Fibroblast of skin of left quadriceps (primary cell): Measurements from ENCODE around the gene RANBP17.

ENCODE experiments used
- DNase-seq, 2 experiments: peaks; one replicate each; pipeline ENCODE4 v3.0.0-alpha.2; 2013; ENCODE audit warnings: low read depth in 2 of 2

RANBP17 gene

DNA sequence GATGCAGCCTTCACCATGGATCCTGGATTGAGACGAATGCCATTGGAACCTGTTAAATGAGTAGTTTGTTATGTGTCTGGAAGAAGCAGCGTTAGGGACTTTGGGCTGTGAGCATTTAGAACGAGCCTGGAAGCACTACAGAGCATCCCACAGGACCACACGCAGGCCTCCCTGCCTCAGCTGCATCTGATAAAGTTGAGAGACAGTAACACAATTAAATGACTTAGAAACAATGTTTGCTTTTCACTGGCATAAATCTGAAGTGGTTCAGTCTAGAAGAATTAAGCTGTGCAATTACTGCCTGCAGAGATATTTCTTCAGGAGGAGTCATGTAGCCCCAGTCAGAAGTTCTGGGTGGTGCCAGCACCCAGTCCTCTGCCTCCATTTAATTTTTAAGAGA is 437.4 kb downstream of the RANBP17 start:
- DNase-seq: no peak

DNA sequence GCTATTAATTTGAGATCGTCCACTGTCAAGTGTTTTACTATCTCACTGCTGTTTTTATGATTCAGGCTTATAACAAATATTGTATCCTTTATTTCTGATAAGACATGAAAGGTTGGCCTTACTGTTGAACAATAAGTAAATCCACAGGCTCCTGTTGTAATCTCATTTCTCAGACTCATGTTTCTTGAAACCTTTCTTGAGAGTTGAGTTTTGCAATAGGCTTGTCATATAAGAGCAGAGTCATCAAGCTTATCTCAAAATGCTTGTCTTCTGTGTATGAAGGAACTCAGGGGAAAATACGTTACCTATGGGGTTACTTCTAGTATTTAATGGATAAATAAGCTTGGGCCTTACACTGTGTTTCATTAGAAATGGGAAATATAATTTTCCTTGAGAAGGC is 438.0 kb downstream of the RANBP17 start:
- DNase-seq: no peak

- no peak for DNase-seq
These were observed 438.5 kb downstream of the RANBP17 start for GRCh38 chr5:171300358-171300757.

- no peak for DNase-seq
These were observed 444.3 kb downstream of the RANBP17 start for GRCh38 chr5:171306166-171306565.

GRCh38 chr5:171306781-171307591 is 445.2 kb downstream of the RANBP17 start:
- no peak for DNase-seq

- DNase-seq: no peak
These were observed 446.1 kb downstream of the RANBP17 start for GRCh38 chr5:171307789-171308452.

DNA sequence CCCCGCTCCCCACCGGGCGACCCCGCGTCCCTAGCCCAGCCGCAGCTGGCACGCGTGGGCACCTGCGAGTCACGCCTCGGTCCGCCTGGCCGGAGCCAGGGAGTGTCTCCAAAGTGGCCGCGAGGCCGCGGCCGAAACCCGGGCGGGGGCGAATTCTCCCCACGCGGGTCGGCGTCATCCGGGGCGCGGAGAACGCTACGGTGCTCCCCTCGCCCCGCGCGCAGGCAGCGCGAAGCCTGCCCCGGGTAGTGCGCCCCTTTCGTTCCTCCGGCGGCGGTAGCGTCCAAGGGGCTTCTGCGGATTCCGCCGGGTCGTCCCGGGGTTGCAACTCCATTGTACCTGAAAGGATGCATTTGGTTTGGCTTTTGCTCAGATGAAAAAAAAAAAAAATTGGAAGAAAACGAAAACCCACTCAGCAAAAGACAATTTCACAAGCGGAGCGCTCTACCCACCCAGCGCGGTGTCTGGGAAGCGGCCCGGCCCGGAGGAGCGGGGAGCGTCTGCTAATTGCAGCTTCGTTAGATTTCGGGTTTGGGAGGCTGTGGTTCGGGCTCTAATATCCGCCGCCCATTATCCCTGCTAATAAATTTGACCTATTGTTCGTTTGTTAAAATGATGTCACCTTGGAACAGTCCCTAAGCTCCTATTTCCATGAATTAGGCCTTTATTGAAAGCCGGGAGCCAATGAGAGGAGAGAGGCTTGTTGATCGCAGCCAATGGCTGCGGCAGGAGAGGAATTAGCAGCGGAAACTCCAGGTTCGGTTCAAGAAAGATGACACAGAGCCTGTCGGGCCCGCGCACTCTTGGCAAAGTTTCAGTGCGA is 446.8 kb downstream of the RANBP17 start, which contains the start of gene TLX3:
Gene TLX3 (plus strand): TSS at position 796 of the 823 bp plus-strand sequence. CDS start 118 bp downstream, outside the sequence.
- no peak for DNase-seq

- DNase-seq: no peak
These were observed 447.7 kb downstream of the RANBP17 start for GRCh38 chr5:171309276-171310211.

- no peak for DNase-seq
These were observed 448.5 kb downstream of the RANBP17 start for GRCh38 chr5:171310212-171310818.

DNA sequence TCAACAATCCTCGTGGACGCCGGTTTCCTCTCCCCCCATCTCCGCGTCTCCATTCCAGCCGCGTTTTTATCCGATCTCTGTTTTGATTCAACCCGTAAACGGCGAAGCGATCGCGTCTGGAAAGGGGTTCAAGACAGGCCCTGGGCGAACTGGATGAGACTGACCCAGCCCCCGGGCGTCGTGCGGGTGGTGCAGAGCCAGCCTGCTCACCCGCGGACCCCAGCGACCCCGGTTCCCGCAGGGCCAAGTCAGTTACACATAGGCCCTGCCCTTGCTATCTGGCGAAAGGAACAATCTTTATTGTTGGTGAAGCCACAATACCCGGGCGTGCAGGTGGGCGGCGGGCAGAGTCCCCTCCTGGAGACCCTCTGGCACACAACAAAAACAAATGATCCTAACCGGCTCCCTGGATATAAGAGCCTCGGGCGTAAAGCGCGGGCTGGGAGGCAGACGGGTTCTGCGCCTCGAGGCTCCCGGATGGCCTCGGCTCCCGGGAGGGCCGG is 449.1 kb downstream of the RANBP17 start:
- no peak for DNase-seq

- DNase-seq: no peak
These were observed 449.7 kb downstream of the RANBP17 start for GRCh38 chr5:171311322-171312077.

DNA sequence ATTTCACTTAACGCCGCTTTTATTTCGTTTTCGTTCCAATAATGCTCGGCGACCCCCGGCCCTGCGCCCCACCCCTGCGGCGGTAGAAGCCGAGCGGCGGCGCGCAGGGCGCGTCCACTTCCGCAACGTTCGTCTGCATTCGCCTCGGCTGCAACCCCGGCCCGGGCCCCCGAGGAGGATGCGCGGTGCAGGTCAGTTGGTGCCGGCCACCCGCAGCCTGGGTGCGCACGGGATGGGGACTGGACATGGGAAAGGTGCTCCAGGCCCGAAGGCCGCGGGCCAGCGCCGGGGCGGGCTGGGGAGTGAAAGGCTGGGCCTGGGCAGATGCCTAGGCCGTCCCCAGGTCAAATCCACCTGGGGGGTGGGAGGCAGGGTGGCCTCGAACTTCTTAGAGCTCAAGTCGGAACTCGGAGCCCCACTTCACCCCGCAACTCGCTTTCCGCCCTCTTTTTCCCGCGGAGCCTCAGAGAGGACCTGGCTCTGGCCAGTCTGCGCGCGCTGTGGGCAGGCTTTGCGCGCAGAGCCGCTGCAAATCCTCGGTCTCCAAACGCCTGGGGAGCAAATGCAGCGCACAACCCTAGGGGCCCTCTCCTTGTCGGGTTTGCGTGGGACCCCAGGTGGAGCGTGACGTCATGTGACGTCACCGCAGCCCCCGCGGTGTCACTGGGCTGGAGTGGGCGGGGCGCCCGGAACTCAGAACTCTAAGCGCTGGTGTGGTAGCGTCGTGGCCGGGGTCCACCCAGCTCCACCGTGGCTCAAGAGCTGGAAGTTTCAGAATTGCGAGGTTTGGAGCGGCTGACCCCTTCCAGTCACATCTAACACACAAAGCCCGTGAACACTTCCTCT is 450.5 kb downstream of the RANBP17 start:
- no peak for DNase-seq

GRCh38 chr5:171313481-171314206 is 451.8 kb downstream of the RANBP17 start:
- DNase-seq: no peak

DNA sequence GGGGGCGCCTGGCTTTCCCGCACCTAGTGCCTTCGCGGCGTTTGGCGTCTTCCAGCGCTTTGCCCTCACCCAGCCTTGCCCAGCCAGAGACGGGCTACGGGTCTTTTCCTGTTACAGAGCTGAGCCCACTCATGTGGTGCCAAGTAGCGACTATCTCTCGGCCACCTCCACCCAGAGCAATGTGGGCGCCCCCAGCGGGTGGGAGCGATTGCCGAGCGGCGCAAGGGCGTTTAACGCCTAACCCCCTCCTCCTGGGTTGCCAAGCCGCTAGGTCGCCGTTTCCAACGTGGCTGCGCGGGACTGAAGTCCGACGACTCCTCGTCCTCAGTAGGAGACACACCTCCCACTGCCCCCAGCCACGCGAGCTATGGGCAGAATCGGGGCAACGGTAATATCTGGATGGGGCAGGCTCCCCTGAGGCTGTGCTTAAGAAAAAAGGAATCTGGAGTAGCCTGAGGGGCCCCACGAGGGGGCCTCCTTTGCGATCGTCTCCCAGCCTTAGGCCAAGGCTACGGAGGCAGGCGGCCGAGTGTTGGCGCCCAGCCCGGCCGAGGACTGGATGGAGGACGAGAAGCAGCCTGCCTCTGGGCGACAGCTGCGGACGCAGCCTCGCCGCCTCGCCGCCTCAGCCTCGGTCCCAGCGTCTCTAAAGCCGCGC is 453.0 kb downstream of the RANBP17 start:
- no peak for DNase-seq

GRCh38 chr5:171315386-171315891 is 453.6 kb downstream of the RANBP17 start:
- no peak for DNase-seq

DNA sequence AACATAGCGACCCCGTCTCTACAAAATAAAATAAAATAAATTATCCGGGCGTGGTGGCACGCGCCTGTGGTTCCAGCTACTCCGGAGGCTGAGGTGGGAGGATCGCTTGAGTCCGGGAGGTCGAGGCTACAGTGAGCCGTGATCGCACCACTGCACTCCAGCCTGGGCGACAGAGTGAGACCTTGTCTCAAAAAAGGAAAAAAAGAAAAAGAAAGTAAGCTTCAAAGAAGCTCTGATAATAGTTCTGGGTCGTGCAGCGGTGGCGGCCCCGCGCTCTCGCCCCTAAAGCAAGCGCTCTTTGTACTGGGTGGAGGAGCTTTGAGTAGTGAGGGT is 454.1 kb downstream of the RANBP17 start:
- no peak for DNase-seq
